Stomach (tissue), 9 donors: ENCODE measurements around the gene WNT3. TPM values are rescaled to one million over a fixed set of nuclear protein-coding genes. Genes with fewer than 3 reads are reported as not detected.

Source experiments
- DNase-seq, 2 donors: peaks; one replicate each; pipeline versions ENCODE4 v3.0.0 to v3.0.0-alpha.2; 2013 to 2019
- H3K27ac ChIP-seq, 5 donors: fragments of 200-600 bp in 4 of 5; sonication (generic) in 4 of 5; one replicate each; pipeline ENCODE4 v1.5.1; 2013 to 2019; ENCODE audit warnings: mild to moderate bottlenecking in 1 of 5, moderate library complexity in 1 of 5
- H3K27me3 ChIP-seq, 3 donors: fragments of 200-600 bp; sonication (generic); one replicate each; pipeline ENCODE4 v1.5.1; 2017 to 2019; ENCODE audit warnings: mixed run types in 1 of 3
- H3K36me3 ChIP-seq, 4 donors: fragments of 200-600 bp; sonication (generic); 1 replicate in 3 of 4; 2 replicates in 1 of 4; pipeline ENCODE4 v1.5.1; 2016 to 2019
- H3K4me1 ChIP-seq, 4 donors: fragments of 200-600 bp; sonication (generic); one replicate each; pipeline ENCODE4 v1.5.1; 2016 to 2019
- H3K4me3 ChIP-seq, 4 donors: fragments of 200-600 bp; sonication (generic) in 3 of 4; one replicate each; pipeline ENCODE4 v1.5.1; 2016 to 2019; ENCODE audit warnings: mild to moderate bottlenecking in 1 of 4
- H3K9me3 ChIP-seq, 4 donors: fragments of 200-600 bp; sonication (generic); one replicate each; pipeline ENCODE4 v1.5.1; 2016 to 2019
- CTCF ChIP-seq, 7 experiments: fragments of 450-650 bp in 4 of 7; fragments of 200-600 bp in 3 of 7; sonication (generic) in 3 of 7; IDR thresholded peaks; one replicate each; pipeline ENCODE4 v1.5.1; 2016 to 2019; ENCODE audit warnings: antibody characterized with exemption in 7 of 7, control low read depth in 2 of 7, mild to moderate bottlenecking in 1 of 7
- EP300 ChIP-seq: sonication (generic); formaldehyde crosslinking; IDR thresholded peaks from one replicate; pipeline ENCODE4 v1.6.1; 2017; ENCODE audit warnings: antibody characterized with exemption
- POLR2A ChIP-seq, 4 donors: fragments of 450-650 bp; IDR thresholded peaks; one replicate each; pipeline ENCODE4 v1.6.1; 2016; ENCODE audit warnings: antibody characterized with exemption in 4 of 4, control low read depth in 2 of 4, mild to moderate bottlenecking in 1 of 4, moderate library complexity in 1 of 4
- POLR2AphosphoS5 ChIP-seq, 3 donors: sonication (generic); formaldehyde crosslinking; IDR thresholded peaks; one replicate each; pipeline ENCODE4 v1.6.1; 2016; ENCODE audit warnings: antibody characterized with exemption in 3 of 3
- WGBS, 5 donors: extraction: QIAGEN DNeasy Blood & Tissue Kit in 3 of 5; methylation state at CpG; one replicate each; pipeline versions ENCODE4 v1.1.5 to v1.1.7; 2013 to 2018; 5-methylcytosine and 5-hydroxymethylcytosine counted together
- intact Hi-C: fragments of 100-400 bp; cut with DNase I; formaldehyde crosslinking; loops from one replicate; pipeline ENCODE4 v1.15.1; 2023; ENCODE audit warnings: low total_unique reads
- polyA plus RNA-seq, 3 donors: library from polyadenylated mRNA; stranded (reverse); fragments of 200-250 nt; gene quantifications; one replicate each; pipeline ENCODE4 v1.2.3, GENCODE V29; 2013
- total RNA-seq, 5 donors: library from RNA; depleted of rRNA; stranded (reverse); fragments of >200 nt; gene quantifications; one replicate each; pipeline versions ENCODE4 v1.1.0 to v1.2.3, GENCODE V29; 2014 to 2016
- donor health status: healthy with polysubstance abuse.
- donor health status: Bipolar disorder and iron deficiency.
- donor health status: healthy.

The WNT3 gene
- total and polyA plus RNA-seq, 8 donors, result 0.14 to 0.73 (median 0.34) TPM; not detected in 2

- Histone ChIP-seq H3K36me3 (peaks cover 0 to 18% (median 14%) of the 10 kb centered on the region in 4 donors), H3K9me3 (no peaks in the 10 kb centered on the region), H3K27ac (no peak overlapping the region), H3K4me3 (no peak overlapping the region), H3K4me1 (peaks cover 0 to 10% (median 0%) of the 10 kb centered on the region in 4 donors), H3K27me3 (no peaks in the 10 kb centered on the region)
- WGBS, 5 donors, result 86 to 97% (median 94%) methylated on average over 3 of the region's 3 CpGs
- no peak for TF ChIP-seq CTCF (IDR thresholded peaks at IDR 0.05)
- no peak for TF ChIP-seq POLR2A (IDR thresholded peaks at IDR 0.05)
- no peak for TF ChIP-seq EP300
- TF ChIP-seq POLR2AphosphoS5 (IDR thresholded peaks at IDR 0.05), result no peak
- no peak for DNase-seq
- intact Hi-C loops, result no loop called here
Observed at GRCh38 chr17:46745376-46745775, 73.1 kb downstream of the WNT3 start.

- intact Hi-C loops, result no loop called here
- Histone ChIP-seq H3K4me3 (no peak overlapping the region), H3K27ac (no peak overlapping the region), H3K4me1 (peaks cover 0 to 10% (median 0%) of the 10 kb centered on the region in 4 donors), H3K36me3 (peaks cover 0 to 15% (median 5%) of the 10 kb centered on the region in 4 donors), H3K9me3 (no peaks in the 10 kb centered on the region), H3K27me3 (no peaks in the 10 kb centered on the region)
- DNase-seq, result no peak
- WGBS, 5 donors, result 94 to 98% (median 96%) methylated on average over 1 of the region's 1 CpG
- TF ChIP-seq POLR2A (IDR thresholded peaks at IDR 0.05) (no peak), POLR2AphosphoS5 (IDR thresholded peaks at IDR 0.05) (no peak), CTCF (IDR thresholded peaks at IDR 0.05) (no peak), EP300 (no peak)
Observed at GRCh38 chr17:46744441-46744840, 74.1 kb downstream of the WNT3 start.

- peak in 1 of 2 donors; percentile 78 for DNase-seq
Observed at GRCh38 chr17:46742565-46743270, 75.8 kb downstream of the WNT3 start.

GRCh38 chr17:46741122-46741730 lies 77.3 kb downstream of the WNT3 start:
- no peak for TF ChIP-seq EP300
- TF ChIP-seq POLR2A (IDR thresholded peaks at IDR 0.05), result no peak
- no peak for TF ChIP-seq POLR2AphosphoS5 (IDR thresholded peaks at IDR 0.05)
- no peak for TF ChIP-seq CTCF (IDR thresholded peaks at IDR 0.05)
- Histone ChIP-seq H3K4me3 (no peak overlapping the region), H3K4me1 (peaks cover 0 to 10% (median 0%) of the 10 kb centered on the region in 4 donors), H3K27ac (no peak overlapping the region), H3K9me3 (no peaks in the 10 kb centered on the region), H3K36me3 (peaks cover 0 to 22% (median 8%) of the 10 kb centered on the region in 4 donors), H3K27me3 (no peaks in the 10 kb centered on the region)
- WGBS, 5 donors, result 89 to 94% (median 91%) methylated on average over 2 of the region's 2 CpGs
- no peak for DNase-seq
- intact Hi-C loops, result no loop called here

More at GRCh38 chr17:46742565-46743270, 75.8 kb downstream of the WNT3 start:
- WGBS, 5 donors, result 66 to 81% (median 74%) methylated on average over 7 of the region's 7 CpGs
- Histone ChIP-seq H3K27me3 (no peaks in the 10 kb centered on the region), H3K27ac (no peak overlapping the region), H3K4me1 (peaks cover 0 to 10% (median 0%) of the 10 kb centered on the region in 4 donors), H3K9me3 (no peaks in the 10 kb centered on the region), H3K4me3 (no peak overlapping the region), H3K36me3 (peaks cover 0 to 22% (median 3%) of the 10 kb centered on the region in 4 donors)
- intact Hi-C loops, result no loop called here
- no peak for TF ChIP-seq EP300
- TF ChIP-seq CTCF (IDR thresholded peaks at IDR 0.05), result no peak
- no peak for TF ChIP-seq POLR2A (IDR thresholded peaks at IDR 0.05)
- peak in 1 of 3 donors; percentile 23 for TF ChIP-seq POLR2AphosphoS5 (IDR thresholded peaks at IDR 0.05)
